ENCODE results near the gene SYT6. TPM values are rescaled to one million over a fixed set of nuclear protein-coding genes. Genes with fewer than 3 reads are reported as not detected.

Gene SYT6
- total RNA-seq, 3 donors from 2014 or later (not counting 1 experiment from before 2014, with no cell fraction given), result 0.13 TPM; not detected in 2

- peaks cover 19 to 35% of the 10 kb centered on the region in 2 donors for H3K4me1 Mint-ChIP-seq
Observed at GRCh38 chr1:114130846-114131525, 22.7 kb downstream of the SYT6 start.

GRCh38 chr1:114130213-114130612 is 23.5 kb downstream of the SYT6 start:
- H3K4me3 ChIP-seq (ENCODE audit: low read length), result no peak overlapping the region

More at GRCh38 chr1:114130846-114131525, 22.7 kb downstream of the SYT6 start:
- Mint-ChIP-seq H3K27me3 (ENCODE audit: low read depth in 2 of 2) (peaks cover 9 to 13% of the 10 kb centered on the region in 2 donors), H3K9me3 (no peaks in the 10 kb centered on the region), H3K36me3 (no peaks in the 10 kb centered on the region), H3K4me3 (no peak overlapping the region), H3K27ac (no peak overlapping the region)
- H3K27me3 ChIP-seq (ENCODE audit: control insufficient read depth, insufficient read depth, low read length), result no peaks in the 10 kb centered on the region
- H3K4me1 ChIP-seq (ENCODE audit: control insufficient read depth, insufficient read depth, low read length), result peaks cover 13% of the 10 kb centered on the region
- no peak for TF ChIP-seq CTCF (IDR thresholded peaks at IDR 0.05)
- no peak for ATAC-seq
- no peak overlapping the region for H3K27ac ChIP-seq (ENCODE audit: low read length)
- H3K36me3 ChIP-seq (ENCODE audit: control insufficient read depth, insufficient read depth, low read length), result no peaks in the 10 kb centered on the region
- no peak overlapping the region for H3K4me3 ChIP-seq (ENCODE audit: low read length)
- DNase-seq, result no peak
- no peaks in the 10 kb centered on the region for H3K9me3 ChIP-seq (ENCODE audit: control insufficient read depth, insufficient read depth, low read length)
- 75% methylated on average over 7 of the region's 7 CpGs for WGBS (ENCODE audit: insufficient coverage)
- intact Hi-C loops (cut with micrococcal nuclease), result no loop called here

GRCh38 chr1:114128293-114128692 is 25.4 kb downstream of the SYT6 start:
- H3K9me3 ChIP-seq (ENCODE audit: control insufficient read depth, insufficient read depth, low read length), result no peaks in the 10 kb centered on the region
- peaks cover 28 to 41% of the 10 kb centered on the region in 2 donors for H3K4me1 Mint-ChIP-seq
- no peak for DNase-seq
- peaks cover 13% of the 10 kb centered on the region for H3K4me1 ChIP-seq (ENCODE audit: control insufficient read depth, insufficient read depth, low read length)
- intact Hi-C loops (cut with micrococcal nuclease), result no loop called here
- no peak overlapping the region for H3K4me3 Mint-ChIP-seq
- H3K4me3 ChIP-seq (ENCODE audit: low read length), result no peak overlapping the region
- no peaks in the 10 kb centered on the region for H3K36me3 ChIP-seq (ENCODE audit: control insufficient read depth, insufficient read depth, low read length)
- no peak for TF ChIP-seq CTCF (IDR thresholded peaks at IDR 0.05)
- 96% methylated on average over 6 of the region's 6 CpGs for WGBS (ENCODE audit: insufficient coverage)
- ATAC-seq, result no peak
- no peaks in the 10 kb centered on the region for H3K9me3 Mint-ChIP-seq
- no peaks in the 10 kb centered on the region for H3K36me3 Mint-ChIP-seq
- H3K27ac Mint-ChIP-seq, result no peak overlapping the region
- H3K27ac ChIP-seq (ENCODE audit: low read length), result no peak overlapping the region
- H3K27me3 ChIP-seq (ENCODE audit: control insufficient read depth, insufficient read depth, low read length), result no peaks in the 10 kb centered on the region
- peaks cover 8 to 9% of the 10 kb centered on the region in 2 donors for H3K27me3 Mint-ChIP-seq (ENCODE audit: low read depth in 2 of 2)

More at GRCh38 chr1:114130213-114130612, 23.5 kb downstream of the SYT6 start:
- TF ChIP-seq CTCF (IDR thresholded peaks at IDR 0.05), result no peak
- H3K27ac ChIP-seq (ENCODE audit: low read length), result no peak overlapping the region
- H3K9me3 ChIP-seq (ENCODE audit: control insufficient read depth, insufficient read depth, low read length), result no peaks in the 10 kb centered on the region
- H3K36me3 ChIP-seq (ENCODE audit: control insufficient read depth, insufficient read depth, low read length), result no peaks in the 10 kb centered on the region
- no peaks in the 10 kb centered on the region for H3K36me3 Mint-ChIP-seq
- no peak overlapping the region for H3K4me3 Mint-ChIP-seq
- H3K4me1 ChIP-seq (ENCODE audit: control insufficient read depth, insufficient read depth, low read length), result peaks cover 13% of the 10 kb centered on the region
- H3K27ac Mint-ChIP-seq, result no peak overlapping the region
- ATAC-seq (no peak), DNase-seq (no peak)
- WGBS (ENCODE audit: insufficient coverage), result 84% methylated on average over 4 of the region's 4 CpGs
- peaks cover 9 to 10% of the 10 kb centered on the region in 2 donors for H3K27me3 Mint-ChIP-seq (ENCODE audit: low read depth in 2 of 2)
- H3K4me1 Mint-ChIP-seq, result peaks cover 19 to 35% of the 10 kb centered on the region in 2 donors
- no peaks in the 10 kb centered on the region for H3K27me3 ChIP-seq (ENCODE audit: control insufficient read depth, insufficient read depth, low read length)
- no peaks in the 10 kb centered on the region for H3K9me3 Mint-ChIP-seq
- intact Hi-C loops (cut with micrococcal nuclease), result no loop called here

All from natural killer cell (primary cell).